NCI-H345 treated with DMSO at 0.1 percent for 48 hours (cell line): Measurements from ENCODE around the gene ETS2.

Source experiments
- DNase-seq: peaks from one replicate; lab custom pipeline; 2025; ENCODE audit not compliant: unreplicated experiment; lab: John Stamatoyannopoulos, UW

Gene ETS2

GRCh38 chr21:38858026-38858811, 52.5 kb downstream of the ETS2 start:
- no peak for DNase-seq

GRCh38 chr21:38858812-38859205, 53.1 kb downstream of the ETS2 start:
- DNase-seq = no peak

GRCh38 chr21:38859852-38860251, 54.1 kb downstream of the ETS2 start:
- no peak for DNase-seq

GRCh38 chr21:38861056-38861455, 55.3 kb downstream of the ETS2 start:
- no peak for DNase-seq

GRCh38 chr21:38861989-38862683, 56.4 kb downstream of the ETS2 start:
- DNase-seq = no peak

GRCh38 chr21:38863291-38863690, 57.6 kb downstream of the ETS2 start:
- DNase-seq = no peak

GRCh38 chr21:38863843-38864363, 58.2 kb downstream of the ETS2 start:
- no peak for DNase-seq

GRCh38 chr21:38864964-38865363, 59.2 kb downstream of the ETS2 start:
- no peak for DNase-seq

- DNase-seq = no peak
Measured at GRCh38 chr21:38869196-38869595, 63.5 kb downstream of the ETS2 start.

GRCh38 chr21:38869946-38870345, 64.2 kb downstream of the ETS2 start:
- DNase-seq = peak; percentile 77
